Endothelial cell of umbilical vein (primary cell): ENCODE results near the gene DDA1. TPM values are rescaled to one million over a fixed set of nuclear protein-coding genes. Genes with fewer than 3 reads are reported as not detected.

ENCODE experiments used
- BruUV-seq: library from RNA; stranded (reverse); fragments of 400-500 nt; replicated peaks from 2 replicates; lab custom pipeline; 2021; lab: Mats Ljungman, UMichigan
- CTCF ChIA-PET: fragments of 300-600, 350-600 bp; sonication (Branson Sonifier 250); formaldehyde crosslinking; loops from one replicate; lab custom pipeline; 2021; ENCODE audit warnings: antibody characterized with exemption, inconsistent platforms; lab: Charles Lee
- POLR2A ChIA-PET: fragments of 300-600, 350-600 bp; sonication (Branson Sonifier 250); formaldehyde crosslinking; loops from one replicate; lab custom pipeline; 2021; ENCODE audit warnings: antibody characterized with exemption, inconsistent platforms; lab: Charles Lee
- DNase-seq: peaks from one replicate; pipeline ENCODE4 v3.0.0-alpha.2; 2011; ENCODE audit warnings: low read depth, low spot score
- FAIRE-seq: peaks from 2 replicates; lab custom pipeline; 2011; peaks lifted over from hg19 to GRCh38; lab: Jason Lieb, UNC
- H2AFZ ChIP-seq: 2 replicates; pipeline ENCODE4 v1.6.0; 2012; ENCODE audit warnings: low read depth, low read length, control low read depth, inconsistent platforms
- H3K27ac ChIP-seq: 2 replicates; pipeline ENCODE4 v1.5.1; 2011; ENCODE audit warnings: low read depth, mild to moderate bottlenecking, control low read depth, low read length, moderate library complexity; ENCODE audit not compliant: insufficient read depth
- H3K27me3 ChIP-seq, 2 experiments: 2 replicates each; pipeline versions ENCODE4 v1.6.0 to v1.6.1; 2011; ENCODE audit warnings: low read length in 2 of 2, mixed read lengths in 1 of 2; ENCODE audit not compliant: control insufficient read depth in 2 of 2, insufficient read depth in 2 of 2
- H3K36me3 ChIP-seq, 2 experiments: 2 replicates in 1 of 2; 3 replicates in 1 of 2; pipeline ENCODE4 v1.5.1; 2011; ENCODE audit warnings: low read length in 2 of 2, mild to moderate bottlenecking in 1 of 2, moderate library complexity in 1 of 2; ENCODE audit not compliant: control insufficient read depth in 2 of 2, insufficient read depth in 2 of 2; ENCODE audit errors: extremely low read depth in 1 of 2
- H3K4me1 ChIP-seq: 3 replicates; pipeline ENCODE4 v1.5.1; 2011; ENCODE audit warnings: mild to moderate bottlenecking, low read length; ENCODE audit not compliant: control insufficient read depth, insufficient read depth; ENCODE audit errors: extremely low read depth
- H3K4me2 ChIP-seq: 2 replicates; pipeline ENCODE4 v1.6.1; 2011; ENCODE audit warnings: low read length, control low read depth, mixed read lengths; ENCODE audit not compliant: insufficient read depth
- H3K4me3 ChIP-seq, 3 experiments: fragments of 200-600 bp in 1 of 3; sonication (generic), shearing (Covaris generic) in 1 of 3; replicated peaks in 1 of 3; 2 replicates each; pipeline ENCODE4 v1.5.1; 2011 to 2016; ENCODE audit warnings: control low read depth in 3 of 3, low read length in 3 of 3, mild to moderate bottlenecking in 2 of 3, inconsistent platforms in 1 of 3, low read depth in 1 of 3, moderate library complexity in 1 of 3; ENCODE audit not compliant: insufficient read depth in 1 of 3
- H3K79me2 ChIP-seq: 2 replicates; pipeline ENCODE4 v1.6.0; 2012; ENCODE audit warnings: low read length, inconsistent platforms; ENCODE audit not compliant: control insufficient read depth, insufficient read depth
- H3K9ac ChIP-seq: replicated peaks from 2 replicates; pipeline ENCODE3; 2011; ENCODE audit warnings: low read length, control low read depth; ENCODE audit not compliant: insufficient read depth; ENCODE audit errors: extremely low read depth
- H3K9me1 ChIP-seq: replicated peaks from 3 replicates; pipeline ENCODE4 v1.6.0; 2011; ENCODE audit warnings: mild to moderate bottlenecking, low read length; ENCODE audit not compliant: control insufficient read depth, insufficient read depth; ENCODE audit errors: extremely low read depth
- H3K9me3 ChIP-seq: replicated peaks from 2 replicates; pipeline ENCODE4 v1.5.1; 2012; ENCODE audit warnings: low read length, inconsistent platforms; ENCODE audit not compliant: control insufficient read depth, insufficient read depth
- H4K20me1 ChIP-seq: replicated peaks from 2 replicates; pipeline ENCODE3; 2011; ENCODE audit warnings: mild to moderate bottlenecking, low read length; ENCODE audit not compliant: control insufficient read depth, insufficient read depth; ENCODE audit errors: extremely low read depth
- EZH2 ChIP-seq: IDR thresholded peaks from 2 replicates; pipeline ENCODE4 v1.6.1; 2012; ENCODE audit warnings: borderline replicate concordance, low read depth, mild to moderate bottlenecking, moderate library complexity, low read length, inconsistent platforms; ENCODE audit not compliant: severe bottlenecking
- FOS ChIP-seq: IDR thresholded peaks from 2 replicates; pipeline ENCODE4 v1.6.1; 2011; ENCODE audit warnings: mild to moderate bottlenecking, low read length, moderate library complexity, borderline replicate concordance; ENCODE audit not compliant: insufficient read depth
- GATA2 ChIP-seq: IDR thresholded peaks from 2 replicates; pipeline ENCODE4 v1.7.0; 2011; ENCODE audit warnings: low read depth, mild to moderate bottlenecking, moderate library complexity, mixed read lengths, low read length; ENCODE audit not compliant: insufficient read length, insufficient read depth
- JUN ChIP-seq: IDR thresholded peaks from 2 replicates; pipeline ENCODE4 v1.6.1; 2011; ENCODE audit warnings: borderline replicate concordance, low read depth; ENCODE audit not compliant: insufficient read length, insufficient read depth
- MAX ChIP-seq: IDR thresholded peaks from 2 replicates; pipeline ENCODE4 v1.6.1; 2011; ENCODE audit not compliant: insufficient read depth, insufficient read length
- MYC ChIP-seq: IDR thresholded peaks from one replicate; pipeline ENCODE4 v1.6.1; 2011; ENCODE audit warnings: mild to moderate bottlenecking, low read depth, low read length
- POLR2A ChIP-seq: IDR thresholded peaks from 2 replicates; pipeline ENCODE4 v1.6.1; 2012; ENCODE audit warnings: low read depth, mild to moderate bottlenecking, control low read depth, low read length
- POLR2AphosphoS5 ChIP-seq: IDR thresholded peaks from 2 replicates; pipeline ENCODE4 v1.6.1; 2012; ENCODE audit warnings: low read depth, mild to moderate bottlenecking, control low read depth, low read length, moderate library complexity; ENCODE audit not compliant: insufficient read depth
- dilution Hi-C: fragments of 300-500 bp; cut with MboI; formaldehyde crosslinking; loops from one replicate; pipeline ENCODE4 v1.15.0; 2019; ENCODE audit warnings: low sequenced_read_pairs; ENCODE audit not compliant: extremely low pct_ligation_motif_present
- intact Hi-C: fragments of 100-400 bp; cut with micrococcal nuclease; formaldehyde crosslinking; loops from one replicate; pipeline ENCODE4 v1.10.0; 2022
- polyA plus RNA-seq, 4 experiments: library from polyadenylated mRNA; depleted of rRNA in 3 of 4; stranded (reverse) in 3 of 4; unstranded in 1 of 4; fragments of >200 nt; gene quantifications; 2 replicates each; pipeline versions ENCODE4 v1.2.1 to v1.2.3, GENCODE V29; 2011 to 2012; ENCODE audit warnings: missing spikeins in 1 of 4
- total RNA-seq: library from RNA; stranded (reverse); gene quantifications from 2 replicates; pipeline ENCODE4 v1.2.3, GENCODE V29; 2021
- TF ChIP-seq, protein P1 (sequence below), 2 donors: IDR thresholded peaks; 1 replicate in 1 of 2; 2 replicates in 1 of 2; pipeline ENCODE4 v1.5.1; 2011; ENCODE audit warnings: low read length in 2 of 2, mild to moderate bottlenecking in 2 of 2, moderate library complexity in 2 of 2, control low read depth in 1 of 2, inconsistent platforms in 1 of 2, low read depth in 1 of 2; ENCODE audit not compliant: insufficient read depth in 1 of 2; ENCODE audit errors: extremely low read depth in 1 of 2

Gene DDA1
- total and polyA plus RNA-seq, 2 donors (not counting 3 experiments of a cell fraction or from before 2014, with no cell fraction given), result 52.9 to 64.7 TPM

GRCh38 chr19:17341386-17341785 lies 32.0 kb downstream of the DDA1 start:
- Histone ChIP-seq H2AFZ (no peak overlapping the region), H3K4me2 (no peak overlapping the region), H3K9me3 (no peaks in the 10 kb centered on the region), H3K27me3 (no peaks in the 10 kb centered on the region), H3K4me3 (no peak overlapping the region), H3K27ac (no peak overlapping the region), H3K4me1 (peaks cover 10% of the 10 kb centered on the region), H3K9ac (no peak overlapping the region), H3K79me2 (peaks cover 4% of the 10 kb centered on the region), H3K9me1 (no peaks in the 10 kb centered on the region), H4K20me1 (no peaks in the 10 kb centered on the region), H3K36me3 (no peaks in the 10 kb centered on the region)
- TF ChIP-seq POLR2A (no peak), MYC (no peak), EZH2 (no peak), POLR2AphosphoS5 (no peak), FOS (no peak), MAX (no peak), JUN (no peak), GATA2 (no peak)
- TF ChIP-seq, protein P1, sequence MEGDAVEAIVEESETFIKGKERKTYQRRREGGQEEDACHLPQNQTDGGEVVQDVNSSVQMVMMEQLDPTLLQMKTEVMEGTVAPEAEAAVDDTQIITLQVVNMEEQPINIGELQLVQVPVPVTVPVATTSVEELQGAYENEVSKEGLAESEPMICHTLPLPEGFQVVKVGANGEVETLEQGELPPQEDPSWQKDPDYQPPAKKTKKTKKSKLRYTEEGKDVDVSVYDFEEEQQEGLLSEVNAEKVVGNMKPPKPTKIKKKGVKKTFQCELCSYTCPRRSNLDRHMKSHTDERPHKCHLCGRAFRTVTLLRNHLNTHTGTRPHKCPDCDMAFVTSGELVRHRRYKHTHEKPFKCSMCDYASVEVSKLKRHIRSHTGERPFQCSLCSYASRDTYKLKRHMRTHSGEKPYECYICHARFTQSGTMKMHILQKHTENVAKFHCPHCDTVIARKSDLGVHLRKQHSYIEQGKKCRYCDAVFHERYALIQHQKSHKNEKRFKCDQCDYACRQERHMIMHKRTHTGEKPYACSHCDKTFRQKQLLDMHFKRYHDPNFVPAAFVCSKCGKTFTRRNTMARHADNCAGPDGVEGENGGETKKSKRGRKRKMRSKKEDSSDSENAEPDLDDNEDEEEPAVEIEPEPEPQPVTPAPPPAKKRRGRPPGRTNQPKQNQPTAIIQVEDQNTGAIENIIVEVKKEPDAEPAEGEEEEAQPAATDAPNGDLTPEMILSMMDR (IDR thresholded peaks at IDR 0.05; ENCODE audit: extremely low read depth in 1 of 2, insufficient read depth in 1 of 2, low read depth in 1 of 2, low read length in 2 of 2), result no peak
- dilution Hi-C loops (no loop called here), intact Hi-C loops (no loop called here)
- FAIRE-seq, result no peak
- ChIA-PET POLR2A (no interaction called here), CTCF (interaction anchor here (3.8 kb wide), 1 partner anchor 45 kb away, joined by 18 read pairs; no protein-coding TSS in a partner anchor)
- DNase-seq, result no peak
- BruUV-seq, result no TSS peak
